ENCODE measurements around the gene IQCE. TPM values are rescaled to one million over a fixed set of nuclear protein-coding genes. Genes with fewer than 3 reads are reported as not detected.

Gene IQCE
- polyA plus RNA-seq, 3 donors = 1.8 to 8.4 (median 3.0) TPM

DNA sequence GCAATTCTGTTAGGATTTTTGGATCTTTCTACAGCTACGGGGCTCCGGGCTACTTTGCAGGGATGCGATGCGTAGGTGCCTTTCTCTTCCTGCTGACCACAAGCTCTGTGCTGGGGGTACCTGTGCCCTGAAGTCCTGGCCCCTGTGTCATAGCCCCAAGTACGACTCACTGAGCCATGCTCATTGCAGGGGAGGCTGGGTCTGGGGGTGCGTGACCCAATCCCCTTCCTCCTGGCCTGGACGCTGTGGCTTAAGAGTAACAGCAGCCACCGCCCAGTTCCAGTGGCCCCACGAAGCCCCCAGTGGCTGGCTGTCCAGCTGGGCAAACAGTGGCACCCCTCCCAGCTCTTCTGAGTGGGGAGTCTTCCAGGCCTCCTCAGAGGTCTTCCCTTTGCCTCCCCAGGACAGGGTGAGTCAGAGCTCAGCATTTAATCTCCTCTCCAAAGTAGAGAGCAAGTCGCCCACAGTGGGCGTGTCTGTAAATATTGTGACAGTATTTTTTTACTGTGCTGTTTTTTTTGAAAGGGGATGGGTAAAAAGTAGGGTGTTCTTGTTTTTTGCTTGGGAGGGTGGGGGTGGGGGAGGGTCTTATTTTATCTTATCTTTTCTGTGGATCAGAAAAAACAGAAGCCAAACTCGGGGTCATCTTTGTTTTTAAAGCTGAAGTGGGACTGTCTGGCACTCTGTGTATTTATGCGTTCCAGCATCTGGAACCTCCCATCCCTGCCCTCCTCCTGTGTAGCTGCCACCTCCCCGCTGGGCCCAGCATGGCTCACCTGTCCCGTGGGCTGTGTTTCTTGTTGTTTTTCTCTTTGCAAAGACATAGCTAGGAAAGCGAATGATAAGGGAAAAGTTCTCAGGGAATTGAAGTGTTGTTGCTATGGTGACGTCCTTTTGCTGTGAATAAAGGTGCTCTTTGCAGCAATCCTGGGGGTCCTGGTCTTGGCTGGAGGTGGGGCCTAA, 31.0 kb upstream of the IQCE start:
- peaks cover 95 to 96% of the 10 kb centered on the region in 2 donors for H3K4me1 ChIP-seq (ENCODE audit: control insufficient read depth in 1 of 2, insufficient read depth in 2 of 2, low read length in 2 of 2)
- H3K36me3 ChIP-seq (replicated peaks in 1 of 2; ENCODE audit: control insufficient read depth in 1 of 2, insufficient read depth in 2 of 2, low read length in 2 of 2) = peaks cover 50% of the 10 kb centered on the region in 2 donors
- H3K79me2 ChIP-seq (ENCODE audit: insufficient read depth, low read length) = peaks cover 56% of the 10 kb centered on the region

More for the DNA sequence above, 31.0 kb upstream of the IQCE start:
- intact Hi-C loops (cut with micrococcal nuclease) = loop anchor here in 1 of 2 donors (10.0 kb wide), 1 partner anchor 993 kb away; the partner anchor contains the start of gene MAFK
- peak; percentile 77 to 89 (median 80) for DNase-seq
- peaks cover 0 to 2% (median 0%) of the 10 kb centered on the region in 7 donors for H3K9me3 Mint-ChIP-seq
- Histone ChIP-seq H3K9me3 (replicated peaks in 1 of 2; ENCODE audit: control insufficient read depth in 1 of 2, insufficient read depth in 1 of 2, low read length in 2 of 2) (no peaks in the 10 kb centered on the region), H3K4me2 (replicated peaks; ENCODE audit: extremely low read depth, low read length, poor library complexity, severe bottlenecking) (peak overlapping the region; percentile 97), H3K4me3 (replicated peaks in 1 of 3; ENCODE audit: low read depth in 2 of 3, low read length in 3 of 3) (peak overlapping the region; percentile 0 to 100 (median 31)), H4K20me1 (ENCODE audit: insufficient read depth, low read length) (peaks cover 67% of the 10 kb centered on the region), H3K27me3 (ENCODE audit: control insufficient read depth in 2 of 2, insufficient read depth in 2 of 2, low read length in 2 of 2) (no peaks in the 10 kb centered on the region), H2AFZ (ENCODE audit: insufficient read depth, low read depth, low read length, poor library complexity, severe bottlenecking) (no peak overlapping the region), H3K9ac (ENCODE audit: insufficient read depth, low read length, poor library complexity, severe bottlenecking) (peak overlapping the region; percentile 98), H3K27ac (ENCODE audit: low read depth in 1 of 2, low read length in 2 of 2) (peak overlapping the region; percentile 99 to 100)
- peak overlapping the region; percentile 71 to 78 for H3K4me3 Mint-ChIP-seq
- peaks cover 36 to 54% of the 10 kb centered on the region in 2 donors for H3K36me3 Mint-ChIP-seq
- 75% methylated on average over 11 of the region's 17 CpGs for WGBS (ENCODE audit: insufficient coverage)
- peaks cover 80% of the 10 kb centered on the region for H3K4me1 Mint-ChIP-seq
- peak overlapping the region; percentile 99 to 100 (median 100) for H3K27ac Mint-ChIP-seq
- TF ChIP-seq, protein P1, sequence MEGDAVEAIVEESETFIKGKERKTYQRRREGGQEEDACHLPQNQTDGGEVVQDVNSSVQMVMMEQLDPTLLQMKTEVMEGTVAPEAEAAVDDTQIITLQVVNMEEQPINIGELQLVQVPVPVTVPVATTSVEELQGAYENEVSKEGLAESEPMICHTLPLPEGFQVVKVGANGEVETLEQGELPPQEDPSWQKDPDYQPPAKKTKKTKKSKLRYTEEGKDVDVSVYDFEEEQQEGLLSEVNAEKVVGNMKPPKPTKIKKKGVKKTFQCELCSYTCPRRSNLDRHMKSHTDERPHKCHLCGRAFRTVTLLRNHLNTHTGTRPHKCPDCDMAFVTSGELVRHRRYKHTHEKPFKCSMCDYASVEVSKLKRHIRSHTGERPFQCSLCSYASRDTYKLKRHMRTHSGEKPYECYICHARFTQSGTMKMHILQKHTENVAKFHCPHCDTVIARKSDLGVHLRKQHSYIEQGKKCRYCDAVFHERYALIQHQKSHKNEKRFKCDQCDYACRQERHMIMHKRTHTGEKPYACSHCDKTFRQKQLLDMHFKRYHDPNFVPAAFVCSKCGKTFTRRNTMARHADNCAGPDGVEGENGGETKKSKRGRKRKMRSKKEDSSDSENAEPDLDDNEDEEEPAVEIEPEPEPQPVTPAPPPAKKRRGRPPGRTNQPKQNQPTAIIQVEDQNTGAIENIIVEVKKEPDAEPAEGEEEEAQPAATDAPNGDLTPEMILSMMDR (IDR thresholded peaks at IDR 0.05) = no peak
- H3K27me3 Mint-ChIP-seq (ENCODE audit: low read depth in 3 of 3) = peaks cover 0 to 3% (median 0%) of the 10 kb centered on the region in 3 donors

Data from CD14-positive monocyte (primary cell).